DMS53 treated with DMSO at 0.1 percent for 48 hours (cell line): ENCODE measurements around the gene NUBP2.

Experiments
- DNase-seq: peaks from one replicate; lab custom pipeline; 2025; ENCODE audit not compliant: unreplicated experiment; lab: John Stamatoyannopoulos, UW

The NUBP2 gene

DNA sequence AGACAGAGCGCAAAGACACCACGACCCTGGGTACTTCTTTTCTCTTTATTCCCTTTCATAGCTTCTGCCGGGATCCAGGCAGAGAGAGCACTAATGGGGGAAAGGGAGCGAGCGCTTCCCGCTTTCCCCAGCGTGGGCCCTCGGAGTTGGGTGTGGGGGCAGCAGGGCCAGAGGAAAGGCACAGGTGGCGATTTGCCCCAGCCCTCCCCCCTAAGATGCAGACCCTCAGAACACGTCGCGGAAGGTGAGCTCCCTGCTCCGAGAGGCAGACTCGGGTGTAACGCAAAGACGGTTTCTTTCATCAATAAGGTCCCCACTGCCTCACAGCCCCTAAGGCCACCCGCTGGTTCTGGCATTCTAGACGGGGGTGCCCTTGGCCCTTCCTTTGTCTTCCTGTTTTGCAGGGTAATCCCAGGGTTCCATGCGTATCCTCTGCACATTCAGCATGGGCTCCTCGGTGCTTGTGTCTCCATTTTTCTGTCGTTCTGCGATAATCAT lies 10.8 kb upstream of the NUBP2 start:
- DNase-seq, result no peak

DNA sequence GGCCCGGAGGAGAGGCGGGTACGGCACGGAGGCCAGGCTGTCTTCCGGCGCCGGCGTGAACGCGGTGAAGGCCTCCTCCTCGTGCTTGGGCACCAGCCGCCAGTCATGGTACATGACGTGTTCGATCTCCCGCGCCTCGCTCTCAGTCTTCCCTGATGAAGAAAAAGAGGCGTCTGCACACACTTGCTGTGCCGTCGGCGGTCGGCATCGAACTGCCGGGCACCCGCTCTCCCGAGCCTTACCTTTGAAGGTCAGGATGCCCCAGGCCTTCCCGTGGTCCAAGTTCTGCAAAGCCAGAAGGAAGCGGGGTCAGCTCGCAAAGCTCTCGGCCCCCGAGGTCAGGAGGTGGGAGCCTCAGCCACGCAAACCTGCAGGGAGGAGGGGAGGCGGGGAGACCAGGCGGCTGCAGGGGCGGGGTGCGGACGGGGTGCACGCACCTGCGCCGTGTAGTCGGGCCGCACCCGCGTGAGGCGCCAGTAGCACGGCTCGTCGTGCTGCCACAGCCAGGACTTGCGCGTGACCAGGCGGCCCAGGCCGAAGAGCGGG lies 10.3 kb upstream of the NUBP2 start, which contains the start of gene EME2:
TSS of gene EME2 (plus strand) at position 449 of the 546 bp plus-strand sequence. CDS start 418 bp downstream, outside the sequence.
- DNase-seq, result no peak

DNA sequence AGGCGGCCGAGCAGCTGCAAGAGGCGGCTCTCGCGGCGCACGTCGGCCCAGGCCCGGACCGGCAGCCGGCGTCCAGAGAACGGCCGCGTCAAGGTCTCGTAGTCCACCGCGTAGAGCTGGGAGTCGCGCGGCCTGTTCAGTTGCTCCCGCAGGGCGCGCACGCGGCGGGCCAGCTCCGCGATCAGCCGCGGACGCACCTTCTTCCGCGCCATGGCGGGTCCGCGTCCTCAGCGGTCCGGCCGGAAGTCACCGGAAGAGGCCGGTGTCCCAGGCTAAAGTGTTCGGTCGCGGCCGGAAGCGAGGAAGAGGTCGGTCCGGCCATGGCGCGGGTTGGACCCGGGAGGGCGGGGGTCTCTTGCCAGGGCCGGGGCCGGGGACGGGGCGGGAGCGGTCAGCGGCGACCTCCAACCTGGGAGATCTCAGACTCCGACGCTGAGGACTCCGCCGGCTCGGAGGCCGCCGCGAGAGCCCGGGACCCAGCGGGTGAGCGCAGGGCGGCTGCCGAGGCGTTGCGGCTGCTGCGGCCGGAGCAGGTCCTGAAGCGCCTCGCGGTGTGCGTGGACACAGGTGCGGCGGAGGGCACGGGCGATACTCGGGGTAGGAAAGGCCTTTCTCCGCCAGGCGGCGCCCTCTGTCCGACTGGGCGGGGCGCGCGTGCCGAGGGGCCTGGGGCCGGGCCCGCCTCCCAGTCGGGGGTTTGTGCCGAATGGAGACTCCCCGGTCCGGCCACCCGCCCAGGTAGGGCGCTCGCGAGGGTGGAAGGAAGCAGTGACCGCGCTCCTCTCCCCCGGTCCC lies 9.7 kb upstream of the NUBP2 start, which contains the start of gene MRPS34:
TSS of gene MRPS34 (minus strand) at position 227 of the 795 bp plus-strand sequence. CDS start at position 212, 15 bp downstream.
- peak; percentile 29 for DNase-seq

DNA sequence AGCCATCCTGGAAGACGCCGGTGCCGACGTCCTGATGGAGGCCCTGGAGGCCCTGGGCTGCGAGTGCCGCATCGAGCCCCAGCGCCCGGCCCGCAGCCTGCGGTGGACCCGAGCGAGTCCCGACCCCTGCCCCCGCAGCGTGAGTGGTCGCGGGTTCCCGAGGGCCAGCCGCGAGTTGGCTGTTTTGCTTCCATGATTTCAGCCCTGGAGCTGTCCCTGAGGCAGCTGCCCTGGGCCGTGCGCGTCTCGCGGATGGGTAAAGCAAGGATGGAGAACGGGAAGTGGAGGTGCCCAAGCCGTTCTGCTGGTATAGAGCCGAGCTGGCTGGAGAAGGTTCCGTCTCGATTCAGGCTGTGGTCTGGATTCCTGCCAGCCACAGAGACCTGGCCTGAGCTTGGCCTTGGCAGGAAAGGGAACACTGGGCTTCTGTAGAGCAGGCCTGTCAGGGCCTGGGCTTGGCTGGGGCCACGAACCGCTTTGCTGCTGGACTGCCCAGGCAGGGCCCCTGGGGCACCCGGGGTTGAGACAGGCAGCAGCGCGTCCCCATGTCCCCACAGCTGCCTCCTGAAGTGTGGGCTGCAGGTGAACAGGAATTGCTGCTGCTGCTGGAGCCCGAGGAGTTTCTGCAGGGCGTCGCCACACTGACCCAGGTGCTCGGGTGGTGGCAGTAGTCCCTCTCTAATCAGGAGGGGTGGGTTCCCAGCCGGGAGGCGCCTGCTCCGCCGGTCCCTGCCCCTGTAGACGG lies 8.9 kb upstream of the NUBP2 start:
- DNase-seq, result no peak

DNA sequence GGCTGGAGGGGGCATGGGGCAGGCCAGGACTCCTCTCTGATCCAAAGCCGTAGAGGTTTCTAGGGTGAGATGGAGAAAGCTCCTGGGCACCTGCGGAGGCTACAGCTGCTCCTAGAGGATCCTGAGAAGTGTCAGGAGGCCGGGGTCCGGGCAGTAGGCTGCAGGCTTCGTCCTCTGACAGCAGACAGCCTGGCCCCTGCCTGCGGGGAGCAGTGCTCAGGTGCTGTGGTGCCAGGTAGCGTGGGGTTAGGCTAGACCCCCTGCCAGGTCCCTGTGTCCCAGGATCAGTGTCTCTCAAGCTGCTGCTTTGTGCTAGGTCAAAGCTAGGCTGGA lies 8.3 kb upstream of the NUBP2 start:
- no peak for DNase-seq

DNA sequence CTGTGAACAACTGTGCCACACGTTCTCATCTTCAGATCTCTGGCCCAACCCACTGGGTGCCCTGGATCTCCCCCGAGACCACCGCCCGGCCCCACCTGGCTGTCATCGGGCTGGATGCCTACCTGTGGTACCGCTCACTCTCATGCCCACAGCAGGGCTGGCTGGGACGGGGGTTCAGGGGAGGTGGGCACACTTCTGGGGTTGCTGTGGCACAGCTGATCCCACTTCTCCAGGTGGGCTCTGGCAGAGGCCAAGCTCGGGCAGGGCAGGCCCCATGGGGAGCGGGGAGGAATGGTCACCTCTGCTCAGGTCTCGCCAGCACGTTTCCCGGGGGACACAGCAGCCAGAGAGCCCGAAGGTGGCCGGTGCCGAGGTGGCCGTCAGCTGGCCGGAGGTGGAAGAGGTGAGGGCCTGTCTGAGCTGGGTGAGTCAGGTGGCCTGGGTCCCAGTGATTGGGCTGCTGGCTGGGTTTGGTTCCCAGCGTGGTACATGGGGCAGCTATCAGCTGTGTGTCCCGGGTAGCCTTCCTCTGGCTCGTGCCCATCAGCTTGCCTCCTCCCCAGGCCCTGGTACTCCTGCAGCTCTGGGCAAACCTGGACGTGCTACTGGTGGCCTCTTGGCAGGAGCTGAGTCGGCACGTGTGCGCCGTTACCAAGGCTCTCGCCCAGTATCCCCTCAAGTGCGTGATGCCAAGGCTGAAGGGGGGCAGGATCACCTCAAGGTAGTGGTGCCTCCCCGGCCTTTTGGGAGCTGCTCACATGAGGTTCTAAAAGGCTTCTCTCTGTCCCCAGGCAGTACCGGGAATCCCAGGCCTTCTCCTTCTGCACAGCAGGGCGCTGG lies 7.5 kb upstream of the NUBP2 start:
- no peak for DNase-seq

DNA sequence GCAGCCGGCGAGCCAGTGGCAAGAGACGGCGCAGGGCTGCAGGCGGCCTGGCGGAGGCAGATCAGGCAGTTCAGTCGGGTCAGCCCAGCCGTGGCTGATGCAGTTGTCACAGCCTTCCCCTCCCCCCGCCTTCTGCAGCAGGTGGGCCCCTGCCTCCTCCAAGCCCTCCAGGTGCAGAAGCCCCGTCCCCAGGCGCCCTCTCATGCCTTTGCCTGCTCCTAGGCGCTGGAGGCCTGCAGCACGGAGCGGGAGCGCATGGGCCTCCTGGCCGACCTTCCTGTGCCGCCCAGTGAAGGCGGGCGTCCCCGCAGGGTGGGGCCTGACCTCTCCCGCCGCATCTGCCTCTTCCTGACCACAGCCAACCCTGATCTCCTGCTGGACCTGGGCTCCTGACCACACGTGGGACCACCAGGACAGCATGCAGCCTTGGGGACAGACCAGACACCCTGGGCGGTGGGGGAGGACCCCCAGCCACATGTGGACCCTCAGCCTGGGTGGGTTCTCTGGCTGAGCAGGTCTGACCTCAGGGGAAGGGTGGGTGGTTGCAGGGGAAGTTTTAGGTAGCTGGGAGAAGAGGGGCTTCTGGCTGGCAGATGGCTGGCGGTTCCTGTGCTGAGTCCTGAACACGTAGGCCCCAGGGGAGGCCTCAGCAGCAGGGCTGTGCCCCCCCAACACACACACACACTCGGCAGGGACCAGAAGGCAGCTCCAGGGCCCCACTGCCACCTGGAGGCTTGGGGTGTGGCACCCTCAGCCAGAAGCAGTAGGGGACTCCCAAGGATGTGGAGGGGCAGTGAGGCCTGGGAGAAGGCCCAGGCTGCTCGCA lies 6.7 kb upstream of the NUBP2 start:
- DNase-seq, result no peak

DNA sequence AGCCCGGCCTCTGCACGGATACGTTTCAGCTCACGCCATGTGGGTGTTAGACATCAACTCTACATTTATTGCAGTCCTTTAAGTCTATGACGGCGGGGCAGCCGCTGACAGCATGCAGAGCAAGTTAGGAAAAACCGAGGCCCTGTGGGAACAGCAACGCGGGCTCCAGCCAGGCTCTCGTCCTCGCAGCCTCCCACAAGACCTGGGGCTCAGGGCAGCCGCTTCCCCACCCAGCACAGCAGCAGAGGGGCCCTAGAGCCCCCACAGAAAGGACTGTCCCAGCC lies 6.1 kb upstream of the NUBP2 start:
- no peak for DNase-seq

DNA sequence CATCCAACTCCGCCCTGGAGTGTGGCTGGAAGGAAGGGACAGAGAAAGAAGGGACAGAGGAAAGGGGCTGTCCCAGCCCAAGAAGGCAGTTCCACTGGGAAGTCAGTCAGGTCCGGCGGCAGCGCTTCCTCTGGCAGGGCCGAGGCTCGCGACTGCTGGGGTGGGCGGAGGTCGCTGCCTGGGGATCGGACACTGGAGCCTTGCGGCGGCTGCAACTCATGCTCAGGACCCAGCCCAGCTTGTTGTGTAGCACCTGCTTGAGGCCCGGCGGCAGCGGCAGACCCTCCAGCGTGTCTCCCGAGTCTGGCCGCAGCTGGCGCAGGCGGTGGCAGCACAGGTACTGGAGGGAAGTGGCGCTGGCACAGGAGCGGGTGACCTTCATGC lies 5.8 kb upstream of the NUBP2 start:
- no peak for DNase-seq

DNA sequence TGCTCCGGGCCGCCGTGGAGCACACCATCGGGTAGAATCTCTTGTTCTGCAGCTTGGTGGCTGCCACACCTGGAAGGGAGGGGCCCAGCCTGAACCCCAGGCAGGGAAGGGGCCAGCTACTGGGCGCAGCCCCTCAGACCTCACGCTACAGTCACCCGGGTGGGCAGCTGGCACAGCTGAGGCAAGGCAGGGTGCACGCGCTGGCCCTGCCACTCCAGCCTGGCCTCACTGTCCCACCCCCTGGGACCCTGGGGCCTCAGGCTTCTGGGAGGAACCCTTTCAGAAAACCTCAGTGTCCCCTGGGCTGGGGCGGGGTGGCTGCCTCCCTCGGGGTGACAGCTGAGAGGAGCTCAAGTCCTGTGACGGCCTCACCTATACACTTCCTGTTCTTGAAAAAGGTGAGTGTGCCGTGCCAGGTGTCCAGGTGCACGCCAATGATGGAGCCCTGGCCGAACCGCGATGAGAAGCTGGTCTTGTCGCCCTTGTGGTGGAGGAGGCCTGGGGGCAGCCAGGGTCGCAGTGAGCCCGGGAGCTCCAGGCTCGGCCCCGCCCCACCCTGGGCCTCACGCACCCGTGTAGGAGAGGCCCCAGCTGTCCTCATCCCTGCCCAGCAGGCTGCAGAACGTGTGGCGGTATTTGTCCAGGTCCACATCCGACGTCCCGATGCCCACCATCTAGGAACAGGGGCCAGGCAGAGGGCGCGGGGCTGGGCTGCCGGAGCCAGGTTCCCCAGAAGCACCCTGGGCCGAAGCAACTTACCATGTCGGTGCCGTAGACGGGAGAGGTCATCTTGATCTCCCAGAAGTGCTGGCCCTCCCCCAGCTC lies 5.2 kb upstream of the NUBP2 start:
- DNase-seq, result no peak

DNA sequence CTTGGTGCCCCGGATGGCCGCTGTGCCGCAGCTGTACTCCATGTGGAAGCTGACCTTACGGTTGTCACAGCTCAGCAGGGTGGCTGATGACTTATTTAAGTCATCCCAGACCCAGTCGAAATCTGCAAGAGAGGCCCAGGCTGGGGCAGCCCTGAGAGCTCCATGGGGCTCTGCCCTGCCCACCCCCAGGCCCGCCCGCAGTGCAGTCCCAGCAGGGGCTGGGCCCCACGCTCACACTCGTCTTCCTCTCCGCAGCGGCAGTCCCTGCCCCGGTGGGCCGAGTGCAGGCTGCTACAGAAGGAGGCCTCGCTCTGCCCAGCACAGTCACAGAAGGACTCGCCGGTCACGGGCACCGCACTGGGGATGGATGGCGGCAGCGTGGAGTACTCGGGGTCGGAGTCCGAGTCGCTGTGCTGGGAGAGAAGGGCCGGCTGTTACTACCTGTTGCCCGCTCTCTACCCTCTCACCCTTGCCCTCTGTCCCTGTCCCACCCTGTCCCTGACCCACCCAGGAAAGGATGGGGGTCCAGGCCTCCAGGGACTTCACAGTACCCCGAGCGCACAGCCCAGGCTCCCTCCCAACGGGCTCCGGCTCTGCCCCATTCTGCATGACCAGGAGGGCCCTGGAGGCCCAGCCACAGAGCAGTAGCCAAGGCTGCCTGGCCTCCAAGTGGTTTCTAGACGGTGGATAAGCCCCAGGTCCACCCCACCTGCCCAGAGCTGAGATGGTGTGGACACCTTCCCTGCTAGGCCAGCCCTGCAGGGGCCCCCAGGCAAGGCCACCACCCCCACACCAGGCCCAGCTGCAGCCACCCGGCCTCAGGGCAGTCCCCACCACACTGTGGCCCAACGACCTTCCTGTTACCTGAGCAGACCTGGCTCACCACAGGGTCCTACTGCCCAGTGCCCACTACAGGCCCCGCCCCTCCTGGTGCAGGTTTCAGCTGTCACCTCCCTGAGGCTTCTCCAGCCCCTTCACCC lies 4.3 kb upstream of the NUBP2 start:
- DNase-seq, result no peak

DNA sequence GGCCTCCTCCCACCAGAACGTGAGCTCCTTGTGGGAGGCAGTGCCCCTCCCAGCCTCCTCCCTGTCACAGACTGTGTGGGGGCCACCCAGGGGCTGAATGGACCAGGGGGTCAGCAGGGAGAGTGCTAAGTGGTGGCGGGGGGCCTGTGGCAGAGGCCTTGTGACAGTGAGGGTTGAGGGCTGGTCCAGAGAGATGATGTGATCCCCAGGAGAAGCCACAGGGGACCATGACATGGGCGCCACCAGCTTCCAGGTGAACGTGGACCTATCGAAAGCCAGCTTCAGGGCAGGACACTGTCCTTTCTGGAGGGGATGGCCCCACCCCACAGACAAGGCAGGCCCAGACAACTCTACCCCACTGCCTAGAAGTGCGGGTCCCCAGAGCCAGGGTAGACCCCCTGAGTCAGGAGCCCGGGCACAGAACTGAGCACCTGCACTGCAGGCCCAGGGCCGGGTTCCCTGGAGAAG lies 3.5 kb upstream of the NUBP2 start:
- DNase-seq, result no peak

DNA sequence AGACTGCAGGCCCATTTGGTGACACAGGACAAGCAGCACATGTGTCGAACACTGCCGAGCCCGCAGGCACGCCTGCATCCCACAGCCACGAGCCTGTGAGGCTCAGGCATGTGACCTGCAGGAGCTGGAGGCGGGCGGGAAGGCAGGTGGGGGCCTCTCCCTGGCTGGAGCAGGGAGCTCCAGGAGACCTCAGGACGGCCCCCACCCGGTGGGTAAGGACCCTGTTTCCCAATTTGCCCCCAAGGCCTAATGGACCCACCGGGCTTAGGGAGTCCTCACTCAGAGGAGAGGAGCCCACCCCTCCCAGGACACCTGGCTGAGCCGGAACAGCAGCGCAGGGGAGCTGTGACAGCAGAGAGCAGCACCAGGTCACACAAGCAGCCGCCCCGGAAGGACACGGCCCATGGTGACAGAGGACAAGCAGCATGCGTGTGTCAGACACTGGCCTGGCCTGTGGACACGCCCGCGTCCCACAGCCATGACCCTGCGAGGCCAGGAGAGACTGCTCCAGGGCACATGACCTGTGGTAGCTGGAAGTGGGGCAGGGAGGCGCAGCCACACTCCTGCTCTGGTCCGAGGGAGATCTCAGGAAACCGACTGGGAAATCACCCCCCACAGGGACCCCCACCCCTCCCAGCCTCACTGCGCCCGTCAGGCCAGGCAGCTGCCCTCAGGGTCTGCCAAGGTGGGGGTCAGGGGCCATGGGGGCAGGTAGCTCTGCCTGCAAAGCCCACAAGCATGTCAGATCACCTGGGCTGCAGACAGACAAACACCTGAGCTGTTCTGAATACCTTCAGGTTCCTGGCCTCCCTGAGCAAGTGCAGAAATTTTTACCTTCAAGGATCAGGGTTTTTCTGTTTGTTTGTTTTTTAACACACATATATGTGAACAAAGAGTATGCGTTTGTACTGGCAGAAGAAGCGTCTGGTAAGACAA lies 2.8 kb upstream of the NUBP2 start:
- no peak for DNase-seq

DNA sequence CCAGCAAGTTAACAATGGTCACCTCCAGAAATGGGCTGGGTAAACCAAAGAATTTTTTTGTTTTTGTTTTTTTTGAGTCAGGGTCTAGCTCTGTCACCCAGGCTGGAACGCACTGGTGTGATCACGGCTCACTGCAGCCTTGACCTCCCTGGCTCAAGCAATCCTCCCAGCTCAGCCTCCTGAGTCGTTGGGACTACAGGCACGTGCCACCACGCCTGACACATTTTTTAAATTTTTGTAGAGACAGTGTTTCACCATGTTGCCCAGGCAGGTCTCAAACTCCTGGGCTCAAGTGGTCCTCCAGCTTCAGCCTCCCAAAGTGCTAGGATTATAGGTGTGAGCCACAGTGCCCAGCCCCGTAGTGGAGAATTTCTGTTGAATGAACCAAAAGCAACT lies 2.1 kb upstream of the NUBP2 start:
- no peak for DNase-seq

DNA sequence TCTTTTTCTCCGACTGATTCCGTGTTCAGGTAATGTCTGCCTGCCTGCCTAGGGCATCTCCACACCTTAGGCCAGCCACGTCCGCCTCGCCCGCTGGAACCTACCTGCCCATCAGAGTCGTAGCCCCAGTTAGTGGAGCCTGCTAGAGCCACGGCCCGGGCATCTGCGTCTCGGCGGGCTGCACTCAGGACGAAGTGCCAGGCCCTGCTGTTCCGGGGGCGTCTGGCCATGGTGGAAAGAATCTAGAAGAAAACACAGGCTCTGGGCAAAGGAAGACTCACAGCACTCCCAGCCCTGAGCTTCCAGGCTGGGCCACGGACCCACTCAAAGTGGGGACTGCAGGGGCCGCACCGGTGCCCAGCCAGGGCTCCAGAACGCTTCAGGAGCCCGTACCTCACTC lies 1.5 kb upstream of the NUBP2 start:
- no peak for DNase-seq

DNA sequence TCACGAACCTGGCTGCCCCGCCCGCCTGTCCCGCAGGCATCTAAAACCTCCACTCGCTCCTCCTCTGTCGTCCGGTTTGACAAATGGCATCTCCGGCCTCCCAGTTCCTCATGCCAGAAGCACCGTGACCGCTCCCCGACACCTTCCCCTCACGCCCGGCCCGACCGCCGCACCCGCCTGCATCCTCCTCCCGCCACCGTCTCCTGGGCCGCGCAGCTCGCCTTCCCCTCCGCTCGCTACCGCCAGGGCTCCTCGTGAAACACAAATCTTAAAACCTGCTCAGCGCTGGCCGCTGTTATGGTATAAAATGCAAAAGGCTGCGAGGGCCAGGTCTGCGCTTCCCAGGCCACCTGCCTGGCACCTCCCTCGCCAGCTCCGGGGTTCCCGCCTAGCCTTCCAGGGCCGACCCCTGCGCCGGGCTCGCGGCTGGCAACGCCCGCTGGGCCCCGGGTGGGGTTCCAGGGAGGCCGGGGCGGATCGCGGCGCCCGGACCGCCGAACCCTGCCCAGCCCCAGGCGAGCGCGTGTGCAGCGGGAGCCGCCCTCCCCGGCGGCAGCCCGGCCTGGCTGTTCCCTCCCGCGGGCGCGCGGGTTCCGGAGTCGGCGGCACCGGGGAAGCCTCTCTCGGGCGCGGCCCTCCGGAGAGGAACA lies 877 bp upstream of the NUBP2 start:
- no peak for DNase-seq
